GM18868 (cell line): ENCODE measurements around the gene GGN.

Source experiments
- ATAC-seq: cut with Tn5 transposase; IDR thresholded peaks from one replicate; pipeline ENCODE4 v1.9.1; 2021; ENCODE audit warnings: mild to moderate bottlenecking, moderate library complexity; ENCODE audit not compliant: unreplicated experiment

Gene GGN

GRCh38 chr19:38388349-38389100, 691 bp upstream of the GGN start, which contains the start of gene SPRED3:
Gene SPRED3, plus strand, starts transcription at chr19:38388697. Its CDS starts 1,606 bp downstream, at chr19:38390303.
- ATAC-seq: no peak

GRCh38 chr19:38386971-38387549, 774 bp downstream of the GGN start:
- ATAC-seq: no peak

DNA sequence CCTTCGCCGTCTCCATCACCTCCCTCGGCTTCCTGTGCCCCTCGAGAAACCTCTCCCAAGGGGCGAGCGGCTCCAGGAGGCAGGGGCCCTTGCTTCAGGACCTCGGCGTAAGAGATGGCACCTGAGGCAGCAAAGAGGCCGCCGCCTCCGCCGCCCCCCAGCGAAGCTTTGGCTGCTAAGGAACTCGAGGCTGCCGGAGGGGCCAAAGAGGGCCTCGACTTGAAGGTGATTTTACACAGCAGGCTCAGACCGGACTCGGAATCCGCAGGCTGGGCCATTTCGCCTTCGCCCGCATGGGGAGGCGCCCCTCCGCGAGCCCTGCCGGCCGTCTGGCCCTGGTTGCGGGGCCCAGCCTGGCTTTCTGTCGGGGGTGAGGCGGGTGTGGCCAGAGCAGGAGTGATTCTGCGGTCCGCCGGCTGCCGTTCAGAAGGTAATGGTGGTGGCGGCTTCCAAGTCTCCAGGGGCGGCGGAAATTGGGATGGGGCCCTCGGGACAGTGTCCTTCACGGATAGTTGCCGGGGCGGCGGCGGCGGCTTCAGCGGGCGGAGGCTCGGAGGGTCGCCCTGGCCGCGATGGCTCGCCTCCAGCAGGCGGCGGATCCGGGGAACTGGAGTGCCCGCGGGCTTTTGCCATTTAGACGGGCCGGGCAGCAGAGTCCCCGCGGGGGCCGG, 1.4 kb downstream of the GGN start:
- ATAC-seq: no peak

GRCh38 chr19:38385804-38386257, 2.0 kb downstream of the GGN start:
- ATAC-seq: no peak

DNA sequence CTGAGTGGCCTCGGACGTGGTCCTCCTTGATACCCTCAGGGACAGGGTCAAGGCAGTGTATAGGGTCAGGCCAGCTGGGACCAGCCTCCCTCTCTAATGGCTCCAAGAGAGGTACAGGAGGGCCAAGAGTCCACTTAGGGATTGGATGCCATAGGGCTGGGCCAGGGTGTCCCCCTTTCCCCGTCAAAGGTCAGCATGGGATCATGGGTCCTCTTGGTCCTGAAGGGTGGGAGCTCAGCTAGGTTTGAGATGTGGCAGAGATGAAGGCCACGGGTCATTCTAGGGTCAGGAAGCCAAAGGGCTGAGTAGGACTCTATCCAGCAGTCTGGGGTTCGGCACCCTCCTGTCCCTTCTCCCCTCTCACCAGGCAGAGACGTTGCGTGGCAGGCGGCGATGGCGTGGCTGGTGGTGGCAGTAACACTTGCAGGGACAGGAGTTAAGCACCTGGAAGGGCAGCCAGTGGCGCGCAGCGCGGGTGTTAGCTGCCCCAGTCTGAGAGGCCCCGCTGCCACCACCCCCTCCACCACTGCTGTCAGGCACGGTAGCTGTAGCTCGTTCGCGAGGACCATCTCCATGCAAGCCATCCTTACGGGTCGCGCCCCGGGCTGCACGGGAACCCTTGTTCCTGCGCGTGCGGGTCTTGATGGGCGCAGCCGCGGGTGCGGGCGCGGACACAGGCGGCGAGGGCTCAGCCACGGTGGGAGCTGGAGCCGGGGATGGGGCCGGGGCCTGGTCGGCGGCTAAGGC, 2.6 kb downstream of the GGN start:
- no peak for ATAC-seq

GRCh38 chr19:38384209-38385027, 3.4 kb downstream of the GGN start:
- no peak for ATAC-seq

- ATAC-seq: no peak
Observed at GRCh38 chr19:38383743-38384142, 4.1 kb downstream of the GGN start.

DNA sequence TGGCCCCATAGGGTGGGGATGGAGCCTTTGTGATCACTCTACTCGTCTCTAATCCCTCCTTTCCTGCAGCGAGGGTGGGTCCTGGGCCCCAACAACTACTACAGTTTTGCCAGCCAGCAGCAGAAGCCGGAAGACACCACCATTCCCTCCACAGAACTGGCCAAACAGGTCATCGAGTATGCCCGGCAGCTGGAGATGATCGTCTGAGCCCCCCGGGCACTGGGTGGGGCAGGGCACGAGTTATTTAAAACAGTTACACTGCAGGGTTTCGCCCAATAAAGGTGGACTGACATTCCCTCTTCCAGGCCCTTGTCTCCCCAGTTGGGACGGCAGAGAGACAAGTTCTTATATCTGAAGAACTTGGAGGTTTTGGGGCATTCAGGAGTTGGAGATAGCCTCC, 4.7 kb downstream of the GGN start:
- no peak for ATAC-seq

DNA sequence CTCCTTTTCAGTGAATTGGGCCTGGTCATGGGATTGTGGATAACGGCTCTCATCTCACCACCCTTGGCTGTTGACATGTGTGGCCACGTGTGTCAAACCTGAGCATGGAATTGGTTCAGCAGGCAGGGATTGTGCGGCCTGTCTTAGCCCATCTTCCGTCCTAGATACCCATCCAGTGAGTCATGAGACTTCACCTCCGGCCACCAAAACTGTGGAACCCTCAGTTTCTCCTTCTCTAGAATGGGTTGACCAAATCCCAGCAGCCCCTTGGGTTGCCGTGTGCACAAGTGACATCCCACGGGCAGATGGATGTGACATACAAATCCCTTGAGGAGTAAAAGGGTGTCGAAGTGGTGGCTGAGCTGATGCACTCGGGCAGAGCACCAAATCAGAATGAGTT, 6.7 kb downstream of the GGN start:
- ATAC-seq: no peak

DNA sequence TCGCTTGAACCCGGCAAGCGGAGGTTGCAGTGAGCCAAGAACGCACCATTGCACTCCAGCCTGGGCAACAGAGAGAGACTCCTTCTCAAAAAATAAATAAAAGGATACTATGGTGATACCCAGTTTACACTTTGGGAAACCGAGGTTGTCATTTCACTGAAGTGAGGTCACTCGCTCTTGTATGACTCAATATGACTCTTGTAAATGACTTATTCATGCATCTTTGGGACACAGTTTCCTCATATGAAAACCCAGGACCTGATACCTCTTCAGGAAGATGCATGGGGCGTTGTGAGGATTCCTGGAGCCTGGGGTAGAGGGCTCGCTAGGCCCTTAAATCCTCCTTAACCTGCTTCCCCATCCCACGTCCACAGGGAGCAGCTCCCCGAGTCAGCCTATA, 9.0 kb downstream of the GGN start:
- no peak for ATAC-seq

DNA sequence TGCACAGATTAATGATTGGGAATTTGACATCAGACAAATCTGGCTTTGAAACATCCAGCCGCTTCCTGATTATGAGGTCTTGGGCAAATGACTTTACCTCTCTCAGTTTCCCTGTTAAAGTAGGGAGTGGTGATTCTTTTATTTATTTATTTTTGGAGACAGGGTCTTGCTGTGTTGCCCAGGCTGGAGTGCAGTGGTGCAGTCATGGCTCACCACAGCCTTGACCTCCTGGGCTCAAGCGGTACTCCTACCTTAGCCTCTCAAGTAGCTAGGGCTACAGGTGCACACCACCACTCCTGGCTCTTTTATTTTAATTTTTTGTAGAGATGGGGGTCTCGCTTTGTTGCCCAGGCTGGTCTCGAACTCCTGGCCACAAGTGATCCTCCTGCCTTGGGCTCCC, 10.8 kb downstream of the GGN start:
- ATAC-seq: no peak

GRCh38 chr19:38376576-38376975, 11.3 kb downstream of the GGN start:
- ATAC-seq: no peak

GRCh38 chr19:38375748-38376147, 12.1 kb downstream of the GGN start:
- no peak for ATAC-seq

DNA sequence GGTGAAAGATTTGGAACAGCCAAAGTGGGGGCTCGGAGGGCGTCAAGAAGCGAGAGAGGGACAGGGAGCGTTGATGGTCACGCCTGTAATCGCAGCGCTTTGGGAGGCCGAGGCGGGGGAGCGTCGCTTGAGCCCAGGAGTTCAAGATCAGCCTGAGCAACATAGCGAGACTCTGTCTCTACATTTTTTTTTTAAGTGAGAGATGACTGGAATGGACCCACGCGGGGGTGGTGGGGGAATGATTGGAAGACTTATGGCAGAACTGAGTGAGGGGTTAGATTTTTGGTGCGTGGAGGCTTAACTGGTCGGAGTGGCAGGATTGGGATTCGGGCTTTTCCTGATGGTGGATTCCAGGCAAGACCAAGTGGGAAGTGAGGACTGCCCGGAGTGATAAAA, 12.7 kb downstream of the GGN start:
- ATAC-seq: no peak

DNA sequence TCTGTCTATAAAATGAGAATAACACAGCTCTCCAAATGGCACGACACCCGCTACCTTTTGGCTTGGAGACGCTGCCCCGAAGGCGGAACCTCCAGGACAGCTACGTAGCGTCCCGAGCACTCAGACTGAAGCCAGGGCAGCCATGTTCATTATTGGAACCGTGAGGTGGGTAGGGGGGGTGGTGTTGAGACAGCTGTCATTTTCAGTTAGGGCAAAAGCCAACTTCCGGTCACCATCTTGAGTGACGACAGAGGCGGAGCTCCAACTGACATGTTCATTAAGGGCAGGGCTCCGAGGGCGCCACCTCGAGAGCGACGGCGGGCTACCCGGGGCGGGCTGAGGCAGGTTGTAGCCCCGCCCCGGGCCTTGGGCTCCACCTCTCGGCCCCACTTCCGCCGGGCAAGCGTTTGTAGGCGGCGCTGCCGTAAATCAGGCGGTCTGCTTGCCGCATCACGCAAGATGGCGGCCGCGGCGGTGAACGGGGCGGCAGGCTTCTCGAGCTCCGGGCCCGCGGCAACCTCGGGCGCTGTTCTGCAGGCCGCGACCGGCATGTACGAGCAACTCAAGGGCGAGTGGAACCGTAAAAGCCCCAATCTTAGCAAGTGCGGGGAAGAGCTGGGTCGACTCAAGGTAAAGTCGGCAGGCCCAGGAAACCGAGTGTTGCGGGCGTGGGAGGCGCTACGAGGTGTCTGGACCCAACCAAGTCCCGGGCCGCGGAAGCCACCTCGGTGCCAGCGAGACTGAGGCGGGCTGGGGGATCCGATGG, 13.3 kb downstream of the GGN start, which contains the start of gene PSMD8:
Gene PSMD8, plus strand, starts transcription at position 240 of the 766 bp plus-strand sequence. Its CDS starts 31 bp downstream, at position 271.
- ATAC-seq: peak; percentile 95

DNA sequence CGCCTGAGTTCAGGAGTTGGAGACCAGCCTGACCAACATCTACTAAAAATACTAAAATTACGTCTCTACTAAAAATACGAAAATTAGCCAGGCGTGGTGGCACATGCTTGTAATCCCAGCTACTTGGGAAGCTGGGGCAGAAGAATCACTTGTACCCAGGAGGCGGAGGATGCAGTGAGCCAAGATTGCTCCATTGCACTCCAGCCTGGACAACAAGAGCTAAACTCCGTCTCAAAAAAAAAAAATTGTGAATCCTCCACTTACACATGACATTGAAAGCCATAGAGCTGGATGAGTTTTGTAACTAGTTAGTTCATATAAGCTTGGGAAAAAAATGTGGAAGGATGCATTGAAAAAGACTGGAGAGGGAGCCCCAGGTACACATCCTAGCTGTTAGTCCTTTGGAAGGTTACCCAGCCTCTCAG, 13.9 kb downstream of the GGN start:
- ATAC-seq: no peak

GRCh38 chr19:38371081-38371480, 16.8 kb downstream of the GGN start:
- no peak for ATAC-seq

DNA sequence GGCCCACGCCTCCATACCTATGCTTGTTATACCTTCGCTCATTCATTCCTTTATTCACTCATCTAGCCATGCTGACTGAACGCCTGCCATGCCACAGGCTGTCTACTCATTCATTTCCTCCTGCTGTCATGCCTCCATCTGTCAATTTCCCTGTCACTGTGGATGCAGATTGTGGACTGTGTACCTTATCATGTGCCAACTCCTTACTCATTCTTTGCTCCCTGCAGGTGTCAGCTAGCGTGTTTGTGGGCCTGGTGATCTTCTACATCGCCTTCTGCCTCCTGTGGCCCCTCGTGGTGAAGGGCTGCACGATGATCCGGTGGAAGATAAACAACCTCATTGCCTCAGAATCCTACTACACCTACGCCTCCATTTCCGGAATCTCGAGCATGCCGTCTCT, 17.5 kb downstream of the GGN start:
- ATAC-seq: no peak

- ATAC-seq: no peak
Observed at GRCh38 chr19:38369584-38369983, 18.2 kb downstream of the GGN start.

DNA sequence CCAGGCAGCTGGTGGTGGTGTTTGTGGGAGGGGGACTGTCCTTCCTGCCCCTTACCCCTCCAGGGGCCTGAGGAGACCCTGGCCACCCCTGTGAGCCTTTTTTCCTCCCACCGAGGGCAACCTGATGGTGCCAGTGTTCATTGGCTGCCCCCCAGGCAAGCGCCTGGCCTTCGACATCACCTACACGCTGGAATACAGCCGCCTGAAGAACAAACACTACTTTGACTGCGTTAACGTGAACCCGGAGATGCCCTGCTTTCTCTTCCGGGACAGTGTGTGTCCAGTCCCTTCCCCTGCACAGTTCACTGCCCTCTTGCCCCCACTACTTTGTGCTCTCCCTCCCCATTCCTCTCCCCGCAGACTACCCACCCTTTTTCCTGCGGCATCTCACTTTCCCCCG, 20.8 kb downstream of the GGN start:
- ATAC-seq: no peak
